Stimulated activated CD4-positive, alpha-beta T cell treated with anti-CD3 and anti-CD28 coated beads, Interleukin-15, amount 100 ng/mL, for 24 hours (primary cell): ENCODE measurements around the gene CCDC201.
"Not testable (repeated sequence)": the region's sequence is repeated elsewhere in the genome, so short reads cannot be mapped to it uniquely, and the experiment has no call there.

Experiments used
- DNase-seq: peaks from one replicate; pipeline ENCODE4 v3.0.0-alpha.2; 2020

CCDC201 gene

DNA sequence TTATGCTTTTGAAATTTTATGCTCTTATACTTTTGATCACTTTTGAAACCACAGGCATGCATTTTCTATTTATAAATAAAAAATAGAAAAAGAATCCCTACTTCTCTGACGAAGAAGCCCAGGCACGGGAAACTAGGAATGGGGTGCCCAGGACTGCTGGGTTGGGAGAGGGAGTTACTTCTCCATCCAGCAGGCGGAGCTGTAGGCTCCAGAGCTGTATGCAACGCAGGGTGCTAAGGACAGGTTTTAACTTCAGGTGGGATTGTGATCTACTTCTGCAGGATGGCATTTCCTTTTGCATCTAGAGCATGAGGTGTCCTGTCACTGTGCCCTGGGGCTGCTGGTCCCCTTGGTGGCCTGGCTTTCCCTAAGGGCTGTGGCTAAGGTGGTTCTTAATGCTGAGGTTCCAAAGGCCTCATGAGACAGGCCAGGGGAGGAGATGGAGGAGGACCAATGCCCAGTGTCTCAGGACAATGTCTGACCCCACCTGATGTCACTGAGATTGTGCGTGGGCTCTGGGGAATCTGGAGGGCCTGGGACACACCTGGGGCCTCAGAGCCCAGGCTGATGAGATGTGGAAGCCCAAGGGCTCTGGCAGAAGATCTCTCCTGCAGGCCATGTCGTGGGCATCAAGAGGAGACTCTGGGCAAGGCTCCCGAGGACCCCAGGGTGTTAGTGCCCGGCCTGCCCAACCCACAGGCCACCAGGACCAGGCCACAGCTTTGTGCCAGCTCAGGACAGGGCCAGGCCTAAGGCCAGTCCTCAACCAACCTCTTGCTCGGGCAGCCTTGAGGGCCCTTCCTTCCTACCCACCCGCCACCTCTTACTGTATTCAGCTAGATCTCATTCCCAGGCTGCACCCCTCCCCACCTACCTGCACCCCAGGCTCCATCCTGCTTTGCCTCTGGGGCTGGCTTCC is 507 bp downstream of the CCDC201 start:
- DNase-seq = no peak

DNA sequence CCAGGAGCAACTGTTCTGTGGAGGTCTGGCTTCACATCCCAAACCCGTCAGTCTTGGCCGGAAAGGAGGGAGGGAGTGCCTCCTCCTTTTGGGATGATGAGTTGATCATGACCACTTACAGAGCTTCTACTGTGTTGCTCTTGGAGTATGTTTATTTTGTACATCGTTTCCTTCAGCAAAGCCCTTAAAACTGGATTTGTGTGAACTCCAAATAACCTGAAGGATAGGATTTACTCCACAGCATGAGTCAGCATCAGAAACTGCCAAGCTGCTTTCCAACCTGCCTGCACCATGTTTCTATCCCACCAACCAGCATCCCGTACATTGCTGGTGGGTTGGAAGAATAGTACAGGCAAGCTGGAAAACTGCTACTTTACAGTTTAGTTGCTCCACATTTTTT is 3.5 kb downstream of the CCDC201 start:
- no peak for DNase-seq

- no peak for DNase-seq
Measured at GRCh38 chr7:45867471-45867870, 5.4 kb downstream of the CCDC201 start.

DNA sequence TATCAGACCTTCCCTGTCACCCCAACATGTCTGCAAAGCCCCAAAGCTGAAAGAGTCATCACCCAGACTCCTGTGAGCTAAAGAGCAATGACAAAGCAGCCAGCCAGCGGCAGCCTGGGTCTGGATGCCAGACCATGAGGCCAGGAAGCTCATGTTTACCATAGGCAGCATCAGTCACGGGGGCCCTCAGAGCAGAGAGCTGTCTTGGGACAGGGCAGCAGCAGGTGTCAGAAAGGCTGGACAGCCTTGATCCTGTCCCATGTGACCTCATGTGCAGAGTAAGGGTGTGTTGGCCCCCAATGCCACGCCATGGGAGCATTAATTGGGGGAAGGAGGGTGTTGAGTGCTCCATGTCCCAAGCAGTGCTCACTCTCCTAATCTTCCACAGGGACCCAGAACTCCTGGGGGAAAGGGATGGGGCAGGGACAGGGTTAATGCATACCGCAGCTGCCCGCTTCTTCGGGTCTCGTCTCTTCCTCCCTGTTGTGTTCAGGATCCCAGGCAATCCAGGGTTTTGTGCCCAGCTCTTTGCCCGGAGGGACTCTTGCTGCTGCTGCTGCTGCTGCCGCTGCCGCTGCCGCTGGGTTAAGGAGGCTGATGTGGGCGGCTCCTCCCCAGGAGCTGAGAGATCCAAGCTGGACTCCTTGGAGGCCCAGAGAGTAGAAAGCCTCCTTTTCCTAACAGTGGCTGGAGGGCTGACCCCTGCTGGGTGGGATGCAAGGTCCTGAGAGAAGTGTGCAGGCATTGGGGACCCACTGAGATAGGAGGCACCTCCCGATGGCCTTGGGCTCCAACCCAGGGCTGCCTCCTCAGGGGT is 7.1 kb downstream of the CCDC201 start:
- no peak for DNase-seq

DNA sequence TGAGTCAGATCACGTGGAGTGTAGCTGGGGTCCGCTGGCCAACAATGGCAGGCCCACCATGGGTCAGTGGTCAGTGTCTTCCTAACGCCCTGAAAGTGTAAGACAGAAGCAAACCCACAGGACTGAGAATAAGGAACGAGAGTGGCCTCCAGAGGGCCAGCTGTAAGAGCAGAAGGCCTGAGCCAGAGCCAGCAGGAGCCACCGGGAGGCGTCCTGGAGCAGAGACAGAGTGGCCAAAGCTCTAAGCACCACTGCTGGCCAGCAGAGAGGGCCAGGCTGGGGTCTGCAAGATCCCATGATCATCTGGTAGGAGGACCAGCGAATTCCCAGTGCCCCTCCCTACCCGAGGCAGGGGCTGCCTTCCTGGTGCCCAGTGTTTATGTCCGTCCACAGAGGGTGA is 9.2 kb downstream of the CCDC201 start:
- no peak for DNase-seq

- not testable (repeated sequence) for DNase-seq
Measured at GRCh38 chr7:45856888-45857287, 16.0 kb downstream of the CCDC201 start.

DNA sequence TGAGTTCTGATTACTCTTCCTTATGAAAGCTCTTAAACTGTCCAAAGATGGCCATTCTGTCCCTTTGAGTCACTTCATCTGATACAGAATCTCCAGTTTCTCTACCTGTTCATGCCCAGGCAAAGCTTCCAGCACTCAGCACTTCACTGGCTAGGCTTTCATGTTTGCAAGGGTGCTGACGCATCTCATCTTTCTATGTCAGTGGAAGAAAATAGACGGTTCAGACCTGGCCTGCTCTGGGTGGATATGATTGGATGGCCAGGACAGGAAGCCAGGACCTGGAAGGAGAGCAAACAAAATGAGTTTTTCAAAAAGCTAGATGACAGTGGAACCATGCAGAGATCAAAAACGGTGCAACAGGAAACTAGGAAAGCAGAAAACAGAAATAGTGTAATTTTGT is 17.2 kb downstream of the CCDC201 start:
- DNase-seq = not testable (repeated sequence)

DNA sequence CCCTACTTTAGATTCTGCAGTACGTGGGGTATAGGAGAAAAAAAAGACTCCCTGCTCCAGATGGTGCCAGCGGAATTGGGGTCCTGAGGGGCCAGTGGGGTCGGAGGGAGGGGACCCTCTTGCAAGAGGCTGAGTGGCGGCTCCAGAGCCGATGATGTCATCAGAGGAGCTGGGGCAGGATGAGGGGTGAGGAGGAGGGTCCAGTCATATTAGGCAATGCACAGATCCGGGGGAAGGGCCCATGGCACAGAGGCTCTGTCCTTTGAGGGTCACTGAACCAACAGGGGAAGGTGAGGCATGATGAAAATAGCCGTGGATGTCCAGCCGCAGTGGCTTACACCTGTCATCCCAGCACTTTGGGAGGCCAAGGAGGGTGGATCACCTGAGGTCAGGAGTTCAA is 19.4 kb downstream of the CCDC201 start:
- DNase-seq = not testable (repeated sequence)

GRCh38 chr7:45852984-45853383 is 19.9 kb downstream of the CCDC201 start:
- not testable (repeated sequence) for DNase-seq

DNA sequence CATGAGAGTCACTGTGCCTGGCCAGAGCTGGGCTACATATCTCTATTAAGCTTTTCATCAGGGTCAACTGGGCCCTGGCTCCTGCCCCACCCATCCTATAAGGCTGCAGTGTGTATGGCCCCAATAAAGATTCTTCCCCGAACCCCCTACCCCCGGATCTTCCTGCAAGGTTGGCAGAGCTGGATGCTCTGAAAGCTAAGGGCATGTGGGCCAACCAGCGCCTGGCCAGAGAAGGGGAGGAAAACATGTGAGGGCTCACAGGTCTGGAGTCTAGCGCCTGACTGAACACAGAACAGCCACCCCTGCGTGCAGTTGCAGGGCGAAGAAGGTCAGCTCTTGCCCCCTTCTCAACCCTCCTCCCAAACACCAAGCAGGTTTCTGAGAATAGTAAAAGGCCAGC is 24.1 kb downstream of the CCDC201 start:
- DNase-seq = not testable (repeated sequence)

DNA sequence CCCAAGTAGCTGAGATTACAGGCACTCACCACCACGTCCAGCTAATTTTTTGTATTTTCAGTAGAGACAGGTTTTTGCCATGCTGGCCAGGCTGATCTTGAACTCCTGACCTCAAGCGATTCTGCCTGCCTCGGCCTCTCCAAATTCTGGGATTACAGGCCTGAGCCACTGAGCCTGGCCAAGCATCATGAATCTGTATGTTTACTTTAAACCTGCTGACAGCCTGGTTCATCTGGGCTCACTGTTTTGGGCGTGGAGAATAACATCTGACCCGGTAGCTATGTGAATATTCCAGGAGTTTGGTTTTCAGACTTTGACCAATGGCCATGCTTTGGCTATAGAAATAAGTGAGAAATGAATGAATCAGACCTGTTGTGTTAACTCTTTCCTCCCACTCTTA is 26.3 kb downstream of the CCDC201 start:
- DNase-seq = not testable (repeated sequence)

GRCh38 chr7:45841926-45842717 is 30.8 kb downstream of the CCDC201 start:
- DNase-seq = not testable (repeated sequence)

DNA sequence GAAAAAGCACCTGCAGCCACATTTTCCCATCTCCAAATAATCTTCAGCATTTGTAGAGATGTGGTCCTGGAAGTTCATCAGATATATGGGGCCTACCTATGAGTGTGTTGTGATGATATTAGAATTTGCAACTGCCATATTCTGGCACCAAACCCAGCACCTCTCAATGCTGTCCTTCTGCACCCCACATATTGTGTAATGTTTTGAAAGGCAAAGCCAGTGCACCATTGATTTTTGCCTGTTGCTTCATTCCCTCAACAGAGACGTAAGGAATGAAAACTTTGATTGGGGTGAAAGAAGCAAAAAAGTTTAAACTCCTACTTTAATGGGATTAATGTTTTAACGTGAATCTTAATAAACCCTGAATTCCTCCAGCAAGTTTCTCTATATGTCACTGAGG is 34.0 kb downstream of the CCDC201 start:
- not testable (repeated sequence) for DNase-seq

DNA sequence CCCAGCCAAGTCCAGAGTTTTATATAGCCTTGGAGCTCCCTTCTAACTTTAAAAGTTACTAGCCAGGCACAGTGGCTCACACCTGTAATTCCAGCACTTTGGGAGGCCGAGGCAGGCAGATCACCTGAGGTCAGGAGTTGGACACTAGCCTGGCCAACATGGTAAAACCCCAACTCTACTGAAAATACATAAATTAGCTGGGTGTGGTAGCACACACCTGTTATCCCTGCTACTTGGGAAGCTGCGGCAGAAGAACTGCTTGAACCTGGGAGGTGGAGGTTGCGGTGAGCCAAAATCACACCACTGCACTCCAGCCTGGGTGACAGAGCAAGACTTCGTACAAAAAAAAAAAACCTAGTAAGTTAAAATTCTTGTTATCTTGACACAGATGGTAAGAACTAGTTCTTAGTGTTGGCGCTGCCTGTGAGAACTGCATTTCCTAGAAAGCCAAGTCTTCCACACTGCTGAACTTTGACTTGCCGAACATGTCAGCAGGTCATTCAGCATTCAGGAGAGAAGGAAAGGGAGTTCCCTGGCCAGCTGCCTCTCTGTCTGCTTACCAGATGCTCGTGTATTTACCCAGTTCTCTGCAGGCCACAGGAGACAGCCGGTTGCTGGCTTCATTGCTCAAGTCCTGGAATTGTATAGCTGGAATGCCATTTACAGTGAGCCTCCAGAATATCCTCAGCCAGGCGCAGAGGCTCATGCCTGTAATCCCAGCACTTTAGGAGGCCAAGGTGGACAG is 40.3 kb downstream of the CCDC201 start:
- DNase-seq = not testable (repeated sequence)

GRCh38 chr7:45829846-45830245 is 43.0 kb downstream of the CCDC201 start:
- DNase-seq = not testable (repeated sequence)

DNA sequence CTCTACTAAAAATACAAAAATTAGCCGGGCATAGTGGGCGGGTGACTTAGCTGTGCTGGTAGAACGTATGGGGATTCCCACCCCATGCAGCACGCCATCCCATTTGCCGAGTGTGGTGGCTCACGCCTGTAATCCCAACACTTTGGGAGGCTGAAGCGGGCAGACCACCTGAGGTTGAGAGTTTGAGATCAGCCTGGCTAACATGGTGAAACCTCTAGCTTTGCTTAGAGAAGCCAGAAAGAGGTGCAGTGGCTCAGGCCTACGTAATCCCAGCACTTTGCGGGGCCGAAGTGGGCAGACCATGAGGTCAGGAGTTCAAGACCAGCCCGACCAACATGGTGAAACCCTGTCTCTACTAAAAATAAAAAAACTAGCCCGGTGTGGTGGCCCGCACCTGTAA is 45.2 kb downstream of the CCDC201 start:
- not testable (repeated sequence) for DNase-seq

DNA sequence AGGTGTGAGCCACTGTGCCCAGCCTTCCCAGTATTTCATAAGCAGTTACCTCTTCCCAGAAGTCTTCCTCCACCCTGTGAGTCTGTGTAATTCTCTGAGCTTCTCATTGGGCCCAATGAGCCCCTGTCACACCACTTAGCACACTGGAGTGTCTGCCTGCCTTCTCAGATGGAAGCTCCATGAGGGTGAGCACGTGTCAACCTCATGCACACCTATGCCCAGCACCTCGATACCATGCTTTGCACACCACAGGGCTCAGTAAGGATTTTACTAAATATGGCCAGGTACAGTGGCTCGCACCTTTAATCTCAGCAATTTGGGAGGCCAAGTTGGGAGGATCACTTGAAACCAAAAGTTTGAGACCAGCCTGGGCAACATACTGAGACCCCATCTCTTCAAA is 46.3 kb downstream of the CCDC201 start:
- not testable (repeated sequence) for DNase-seq

GRCh38 chr7:45818763-45819162 is 54.1 kb downstream of the CCDC201 start:
- DNase-seq = not testable (repeated sequence)

DNA sequence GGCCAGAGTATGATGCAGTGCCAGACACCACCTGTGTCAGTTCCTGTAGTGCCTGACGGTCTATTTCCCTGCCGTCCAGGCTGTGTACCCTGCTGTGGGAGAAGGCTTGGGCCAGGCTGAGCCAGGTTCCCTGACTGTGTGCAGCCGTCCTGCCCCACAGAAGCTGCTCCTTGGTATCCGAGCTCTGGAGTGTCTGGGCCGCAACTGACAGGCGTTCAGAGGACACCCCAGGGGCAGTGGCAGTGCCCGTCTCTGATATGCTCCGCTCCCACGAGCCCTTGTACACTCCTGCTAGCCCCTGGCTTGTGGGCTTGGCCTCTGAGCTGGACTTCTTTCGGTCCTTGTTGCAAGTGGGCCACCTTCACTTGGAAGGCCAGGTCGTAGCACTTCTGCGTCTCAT is 55.0 kb downstream of the CCDC201 start:
- not testable (repeated sequence) for DNase-seq

- not testable (repeated sequence) for DNase-seq
Measured at GRCh38 chr7:45817016-45817415, 55.9 kb downstream of the CCDC201 start.

DNA sequence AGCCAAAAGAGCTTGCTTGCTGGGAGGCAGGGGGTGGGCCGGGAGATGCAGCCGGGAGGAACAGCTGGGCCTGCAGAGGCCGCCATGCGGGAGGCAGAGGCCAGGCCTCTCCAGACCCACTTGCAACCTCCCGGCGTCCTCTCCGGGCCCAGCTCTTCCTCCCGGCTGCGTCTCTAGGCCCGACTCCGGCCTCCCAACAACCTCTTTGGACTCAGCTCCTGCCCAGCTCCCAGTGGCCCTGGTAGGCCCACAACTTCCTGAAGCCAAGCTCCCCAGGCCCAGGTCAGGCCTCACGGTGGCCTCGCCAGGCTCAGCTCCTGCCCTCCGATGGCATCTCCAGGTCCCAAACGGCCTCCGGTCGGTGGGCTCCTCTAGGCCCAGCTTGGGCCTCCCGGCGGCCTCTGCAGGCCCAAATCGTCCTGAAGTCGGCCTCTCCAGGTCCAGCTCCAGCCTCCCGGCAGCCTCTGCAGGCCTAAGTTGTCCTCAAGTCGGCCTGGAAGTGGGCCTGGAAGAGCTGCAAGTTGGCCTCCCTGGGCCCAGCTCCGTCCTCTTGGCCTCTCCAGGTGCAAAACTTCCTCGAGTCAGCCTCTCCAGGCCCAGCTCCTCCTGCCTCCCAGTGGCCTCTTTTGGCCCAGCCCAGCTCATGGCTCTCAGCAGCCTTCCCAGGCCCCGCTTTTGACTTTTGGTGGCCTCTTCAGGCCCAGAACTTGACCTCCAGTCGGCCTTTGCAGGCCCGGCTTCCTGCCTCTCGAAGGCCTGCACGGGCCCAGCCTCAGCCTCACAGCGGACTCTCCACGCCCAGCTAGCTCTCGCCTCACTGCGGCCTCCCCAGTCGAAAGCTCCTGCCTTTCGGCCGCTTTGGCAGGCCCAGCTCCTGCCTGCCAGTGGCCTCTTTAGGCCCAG is 58.4 kb downstream of the CCDC201 start:
- not testable (repeated sequence) for DNase-seq
